Measurements from ENCODE around the gene SLC17A7. TPM values are rescaled to one million over a fixed set of nuclear protein-coding genes. Genes with fewer than 3 reads are reported as not detected.

The SLC17A7 gene
- total RNA-seq, 1 experiment from 2014 or later, result 1.8 TPM

DNA sequence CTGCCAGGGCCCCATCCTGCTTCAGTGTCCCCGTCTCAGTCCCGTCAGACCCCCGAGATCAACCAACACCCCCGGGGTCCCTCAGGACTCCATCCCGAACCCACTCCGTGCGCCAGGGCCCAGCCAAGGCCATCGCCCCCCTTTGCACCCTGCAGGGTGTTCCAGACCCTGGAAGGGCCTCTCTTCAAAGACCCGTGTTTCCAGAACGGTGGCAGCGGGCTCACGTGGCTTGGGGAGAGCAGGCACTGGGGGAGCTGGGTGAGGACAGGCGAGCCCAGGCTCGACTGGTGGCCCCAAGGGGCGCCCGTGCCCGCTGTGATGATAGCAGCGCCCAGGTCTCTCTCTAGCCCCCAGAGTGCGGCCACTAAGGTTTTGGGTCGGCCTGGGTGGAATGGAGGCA is 51.9 kb downstream of the SLC17A7 start:
- no peak for DNase-seq (ENCODE audit: low read depth, low spot score)
- Histone ChIP-seq H3K9ac (ENCODE audit: low read length) (no peak overlapping the region), H4K20me1 (ENCODE audit: insufficient read depth) (no peaks in the 10 kb centered on the region), H3K27me3 (ENCODE audit: insufficient read depth, low read length) (no peaks in the 10 kb centered on the region), H3K4me2 (ENCODE audit: low read length) (no peak overlapping the region), H2AFZ (ENCODE audit: low read depth, low read length, poor library complexity, severe bottlenecking) (no peak overlapping the region), H3K4me1 (ENCODE audit: control insufficient read depth in 1 of 2, insufficient read depth in 2 of 2, low read length in 2 of 2) (peaks cover 3 to 10% of the 10 kb centered on the region in 2 experiments; a peak in 3 of 4 replicates), H3K4me3 (replicated peaks in 1 of 2; ENCODE audit: low read depth in 1 of 2, low read length in 2 of 2) (no peak overlapping the region), H3K79me2 (ENCODE audit: insufficient read depth, low read length) (no peaks in the 10 kb centered on the region), H3K9me3 (ENCODE audit: control insufficient read depth in 1 of 2, insufficient read depth in 1 of 2, low read depth in 1 of 2, low read length in 2 of 2) (no peaks in the 10 kb centered on the region), H3K9me2 (ENCODE audit: insufficient read depth) (no peaks in the 10 kb centered on the region), H3K36me3 (ENCODE audit: control insufficient read depth in 1 of 2, insufficient read depth in 2 of 2, low read length in 2 of 2) (no peaks in the 10 kb centered on the region), H3K27ac (ENCODE audit: low read depth, low read length) (no peak overlapping the region)
- no TSS peak for BruUV-seq (replicated peaks)
- RAD21 ChIA-PET (ENCODE audit: low non-redundant PET in 1 of 2, low total read pairs in 2 of 2, uncharacterized antibody in 2 of 2, unreplicated experiment in 2 of 2), result no interaction called here
- no peak for TF ChIP-seq JUND (IDR thresholded peaks at IDR 0.05)
- TF ChIP-seq ZBTB33 (IDR thresholded peaks at IDR 0.05; ENCODE audit: extremely low read depth, insufficient replicate concordance, low read length), result no peak
- no peak for TF ChIP-seq MAX (IDR thresholded peaks at IDR 0.05)
- no peak for TF ChIP-seq RAD21 (IDR thresholded peaks at IDR 0.05; ENCODE audit: low read depth)
- no peak for TF ChIP-seq CBX3 (IDR thresholded peaks at IDR 0.05; ENCODE audit: low read depth)
- TF ChIP-seq SIN3A (IDR thresholded peaks at IDR 0.05; ENCODE audit: low read depth), result no peak
- no peak for TF ChIP-seq POLR2AphosphoS5 (IDR thresholded peaks at IDR 0.05; ENCODE audit: low read depth, low read length)
- TF ChIP-seq FOSL1 (IDR thresholded peaks at IDR 0.05; ENCODE audit: low read depth), result no peak
- TF ChIP-seq SRF (IDR thresholded peaks at IDR 0.05; ENCODE audit: low read depth), result no peak
- TF ChIP-seq EGR1 (IDR thresholded peaks at IDR 0.05; ENCODE audit: low read depth), result no peak
- no peak for TF ChIP-seq POLR2A (IDR thresholded peaks at IDR 0.05; ENCODE audit: borderline replicate concordance, extremely low read depth, insufficient read depth, insufficient read length)
- no peak for TF ChIP-seq EZH2phosphoT487 (IDR thresholded peaks at IDR 0.05; ENCODE audit: borderline replicate concordance)
- TF ChIP-seq, protein P1, sequence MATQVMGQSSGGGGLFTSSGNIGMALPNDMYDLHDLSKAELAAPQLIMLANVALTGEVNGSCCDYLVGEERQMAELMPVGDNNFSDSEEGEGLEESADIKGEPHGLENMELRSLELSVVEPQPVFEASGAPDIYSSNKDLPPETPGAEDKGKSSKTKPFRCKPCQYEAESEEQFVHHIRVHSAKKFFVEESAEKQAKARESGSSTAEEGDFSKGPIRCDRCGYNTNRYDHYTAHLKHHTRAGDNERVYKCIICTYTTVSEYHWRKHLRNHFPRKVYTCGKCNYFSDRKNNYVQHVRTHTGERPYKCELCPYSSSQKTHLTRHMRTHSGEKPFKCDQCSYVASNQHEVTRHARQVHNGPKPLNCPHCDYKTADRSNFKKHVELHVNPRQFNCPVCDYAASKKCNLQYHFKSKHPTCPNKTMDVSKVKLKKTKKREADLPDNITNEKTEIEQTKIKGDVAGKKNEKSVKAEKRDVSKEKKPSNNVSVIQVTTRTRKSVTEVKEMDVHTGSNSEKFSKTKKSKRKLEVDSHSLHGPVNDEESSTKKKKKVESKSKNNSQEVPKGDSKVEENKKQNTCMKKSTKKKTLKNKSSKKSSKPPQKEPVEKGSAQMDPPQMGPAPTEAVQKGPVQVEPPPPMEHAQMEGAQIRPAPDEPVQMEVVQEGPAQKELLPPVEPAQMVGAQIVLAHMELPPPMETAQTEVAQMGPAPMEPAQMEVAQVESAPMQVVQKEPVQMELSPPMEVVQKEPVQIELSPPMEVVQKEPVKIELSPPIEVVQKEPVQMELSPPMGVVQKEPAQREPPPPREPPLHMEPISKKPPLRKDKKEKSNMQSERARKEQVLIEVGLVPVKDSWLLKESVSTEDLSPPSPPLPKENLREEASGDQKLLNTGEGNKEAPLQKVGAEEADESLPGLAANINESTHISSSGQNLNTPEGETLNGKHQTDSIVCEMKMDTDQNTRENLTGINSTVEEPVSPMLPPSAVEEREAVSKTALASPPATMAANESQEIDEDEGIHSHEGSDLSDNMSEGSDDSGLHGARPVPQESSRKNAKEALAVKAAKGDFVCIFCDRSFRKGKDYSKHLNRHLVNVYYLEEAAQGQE (IDR thresholded peaks at IDR 0.05; ENCODE audit: low read depth), result no peak
- TF ChIP-seq YY1 (IDR thresholded peaks at IDR 0.05; ENCODE audit: extremely low read depth, insufficient replicate concordance, low read depth, low read length), result no peak
- no peak for TF ChIP-seq ELF1 (IDR thresholded peaks at IDR 0.05; ENCODE audit: borderline replicate concordance, low read depth)
- TF ChIP-seq, protein P2, sequence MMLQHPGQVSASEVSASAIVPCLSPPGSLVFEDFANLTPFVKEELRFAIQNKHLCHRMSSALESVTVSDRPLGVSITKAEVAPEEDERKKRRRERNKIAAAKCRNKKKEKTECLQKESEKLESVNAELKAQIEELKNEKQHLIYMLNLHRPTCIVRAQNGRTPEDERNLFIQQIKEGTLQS (IDR thresholded peaks at IDR 0.05), result no peak
- TF ChIP-seq EZH2 (IDR thresholded peaks at IDR 0.05), result no peak
- TF ChIP-seq CEBPB (IDR thresholded peaks at IDR 0.05; ENCODE audit: low read depth), result no peak
- TF ChIP-seq SP1 (IDR thresholded peaks at IDR 0.05; ENCODE audit: low read depth), result no peak
- TF ChIP-seq ZNF274 (IDR thresholded peaks at IDR 0.05; ENCODE audit: low read depth, low read length), result no peak
- no peak for ATAC-seq
- intact Hi-C loops (cut with micrococcal nuclease), result no loop called here
- CTCF ChIA-PET, result no interaction called here
- POLR2A ChIA-PET, result no interaction called here
